Left lung (tissue), 10 donors: ENCODE measurements around the gene DSE. TPM values are rescaled to one million over a fixed set of nuclear protein-coding genes. Genes with fewer than 3 reads are reported as not detected.

Source experiments
- ATAC-seq: fragments of 200-7000 bp; cut with Tn5 transposase; one replicate; pipeline ENCODE4 v1.9.1; 2020; ENCODE audit warnings: moderate library complexity
- DNase-seq, 4 donors: peaks; one replicate each; pipeline ENCODE4 v3.0.0-alpha.2; 2013 to 2020
- H3K27ac ChIP-seq, 2 donors: fragments of 200-600 bp; sonication (generic) in 1 of 2; one replicate each; pipeline versions ENCODE4 v1.5.0 to v1.8.0; 2020 to 2021
- H3K27me3 ChIP-seq, 2 donors: fragments of 200-600 bp; sonication (generic) in 1 of 2; one replicate each; pipeline versions ENCODE4 v1.5.0 to v1.8.0; 2020 to 2021
- H3K36me3 ChIP-seq, 2 donors: fragments of 200-600 bp; sonication (generic) in 1 of 2; one replicate each; pipeline versions ENCODE4 v1.5.0 to v1.8.0; 2020 to 2021
- H3K4me1 ChIP-seq, 2 donors: fragments of 200-600 bp; one replicate each; pipeline ENCODE4 v1.8.0; 2021
- H3K4me3 ChIP-seq, 2 donors: fragments of 200-600 bp; sonication (generic) in 1 of 2; one replicate each; pipeline versions ENCODE4 v1.5.0 to v1.8.0; 2020 to 2021; ENCODE audit warnings: mild to moderate bottlenecking in 1 of 2
- H3K9me3 ChIP-seq, 2 donors: fragments of 200-600 bp; sonication (generic) in 1 of 2; one replicate each; pipeline versions ENCODE4 v1.5.0 to v1.8.0; 2020 to 2021
- intact Hi-C, 2 donors: fragments of 100-400 bp; cut with DNase I; formaldehyde crosslinking; loops; one replicate each; pipeline versions ENCODE4 v1.11.2 to v1.14.2; 2022
- polyA plus RNA-seq, 6 donors: library from polyadenylated mRNA; unstranded; fragments of 120-200 nt; gene quantifications; one replicate each; pipeline ENCODE4 v1.2.1, GENCODE V29; 2013; ENCODE audit not compliant: insufficient read length in 6 of 6
- total RNA-seq, 2 donors: library from RNA; stranded (reverse); fragmentation: NEBNext Ultra II Directional; extraction: Animal tissue kit (Norgen Biotek cat#: 25700); gene quantifications; one replicate each; pipeline ENCODE4 v1.2.1, GENCODE V29; 2021
- TF ChIP-seq, protein P1 (sequence below), 2 donors: fragments of 200-600 bp; sonication (generic) in 1 of 2; IDR thresholded peaks; one replicate each; pipeline versions ENCODE4 v1.5.0 to v1.8.0; 2021; ENCODE audit warnings: antibody characterized with exemption in 2 of 2
- donor health status: DM: no; HTN: yes; CAD: no.
- donor health status: DM: no; HTN: no; CAD: no.

DSE gene
- total and polyA plus RNA-seq, 8 donors: 39.7 to 85.6 (median 51.0) TPM

DNA sequence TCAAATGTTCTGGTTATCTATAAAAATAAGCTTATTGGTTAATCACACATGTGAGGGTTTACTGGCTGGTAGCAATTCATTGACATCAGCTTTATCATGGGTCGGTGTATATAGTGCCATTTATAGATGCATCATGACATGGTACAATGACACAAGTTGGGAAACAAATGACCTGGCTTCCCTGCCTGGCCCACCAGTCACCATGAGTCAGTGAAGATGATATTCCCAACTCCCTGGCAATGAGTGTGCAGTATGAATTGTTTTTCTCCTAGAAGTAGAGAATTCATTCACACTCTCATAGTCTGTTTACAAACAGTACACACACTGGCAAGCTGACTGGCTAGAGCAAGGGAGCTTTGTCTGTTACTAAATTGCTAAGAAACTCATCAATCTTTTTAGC, 53.3 kb downstream of the DSE start:
- intact Hi-C loops: no loop called here
- no peaks in the 10 kb centered on the region for H3K9me3 ChIP-seq
- TF ChIP-seq, protein P1, sequence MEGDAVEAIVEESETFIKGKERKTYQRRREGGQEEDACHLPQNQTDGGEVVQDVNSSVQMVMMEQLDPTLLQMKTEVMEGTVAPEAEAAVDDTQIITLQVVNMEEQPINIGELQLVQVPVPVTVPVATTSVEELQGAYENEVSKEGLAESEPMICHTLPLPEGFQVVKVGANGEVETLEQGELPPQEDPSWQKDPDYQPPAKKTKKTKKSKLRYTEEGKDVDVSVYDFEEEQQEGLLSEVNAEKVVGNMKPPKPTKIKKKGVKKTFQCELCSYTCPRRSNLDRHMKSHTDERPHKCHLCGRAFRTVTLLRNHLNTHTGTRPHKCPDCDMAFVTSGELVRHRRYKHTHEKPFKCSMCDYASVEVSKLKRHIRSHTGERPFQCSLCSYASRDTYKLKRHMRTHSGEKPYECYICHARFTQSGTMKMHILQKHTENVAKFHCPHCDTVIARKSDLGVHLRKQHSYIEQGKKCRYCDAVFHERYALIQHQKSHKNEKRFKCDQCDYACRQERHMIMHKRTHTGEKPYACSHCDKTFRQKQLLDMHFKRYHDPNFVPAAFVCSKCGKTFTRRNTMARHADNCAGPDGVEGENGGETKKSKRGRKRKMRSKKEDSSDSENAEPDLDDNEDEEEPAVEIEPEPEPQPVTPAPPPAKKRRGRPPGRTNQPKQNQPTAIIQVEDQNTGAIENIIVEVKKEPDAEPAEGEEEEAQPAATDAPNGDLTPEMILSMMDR (IDR thresholded peaks at IDR 0.05): no peak
- H3K27ac ChIP-seq: no peak overlapping the region
- H3K4me1 ChIP-seq: peaks cover 0 to 9% of the 10 kb centered on the region in 2 donors
- ATAC-seq (no peak), DNase-seq (no peak)
- H3K36me3 ChIP-seq: peaks cover 0 to 29% of the 10 kb centered on the region in 2 donors
- H3K4me3 ChIP-seq: no peak overlapping the region
- H3K27me3 ChIP-seq: no peaks in the 10 kb centered on the region

DNA sequence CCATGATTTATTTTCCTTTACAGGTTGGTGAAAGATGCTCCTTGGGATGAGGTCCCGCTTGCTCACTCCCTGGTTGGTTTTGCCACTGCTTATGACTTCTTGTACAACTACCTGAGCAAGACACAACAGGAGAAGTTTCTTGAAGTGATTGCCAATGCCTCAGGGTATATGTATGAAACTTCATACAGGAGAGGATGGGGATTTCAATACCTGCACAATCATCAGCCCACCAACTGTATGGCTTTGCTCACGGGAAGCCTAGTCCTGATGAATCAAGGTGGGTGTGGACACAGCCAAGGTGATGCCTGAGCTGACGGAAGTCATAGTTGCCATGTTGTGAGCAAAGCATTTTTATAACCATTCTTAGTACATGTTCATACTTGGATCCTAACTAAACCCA, 55.8 kb downstream of the DSE start:
- no peak for ATAC-seq
- TF ChIP-seq, protein P1 (IDR thresholded peaks at IDR 0.05): no peak
- DNase-seq: no peak
- Histone ChIP-seq H3K9me3 (no peaks in the 10 kb centered on the region), H3K4me3 (no peak overlapping the region), H3K27ac (no peak overlapping the region), H3K27me3 (no peaks in the 10 kb centered on the region), H3K4me1 (peaks cover 0 to 9% of the 10 kb centered on the region in 2 donors), H3K36me3 (peaks cover 0 to 47% of the 10 kb centered on the region in 2 donors)
- intact Hi-C loops: no loop called here

DNA sequence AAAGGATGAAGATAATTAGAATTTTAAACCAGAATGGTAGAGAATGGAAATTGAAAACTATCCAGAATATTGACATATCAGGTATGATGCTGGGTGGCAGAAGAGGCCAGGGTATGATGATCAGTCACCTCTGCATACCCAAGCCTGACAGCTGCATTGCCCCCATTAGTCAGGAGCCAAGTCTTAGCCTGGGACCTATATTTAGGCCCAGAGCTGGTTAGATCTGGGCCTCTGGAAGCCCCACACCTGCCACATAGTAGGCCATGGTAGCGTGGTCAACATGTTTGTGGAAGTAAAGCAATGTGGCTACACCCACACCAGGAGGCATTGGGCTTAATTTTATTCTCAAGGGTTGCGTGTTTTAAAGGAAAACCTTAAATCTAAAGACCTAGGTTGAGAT, 58.4 kb downstream of the DSE start:
- Histone ChIP-seq H3K27me3 (no peaks in the 10 kb centered on the region), H3K36me3 (peaks cover 0 to 65% of the 10 kb centered on the region in 2 donors)

DNA sequence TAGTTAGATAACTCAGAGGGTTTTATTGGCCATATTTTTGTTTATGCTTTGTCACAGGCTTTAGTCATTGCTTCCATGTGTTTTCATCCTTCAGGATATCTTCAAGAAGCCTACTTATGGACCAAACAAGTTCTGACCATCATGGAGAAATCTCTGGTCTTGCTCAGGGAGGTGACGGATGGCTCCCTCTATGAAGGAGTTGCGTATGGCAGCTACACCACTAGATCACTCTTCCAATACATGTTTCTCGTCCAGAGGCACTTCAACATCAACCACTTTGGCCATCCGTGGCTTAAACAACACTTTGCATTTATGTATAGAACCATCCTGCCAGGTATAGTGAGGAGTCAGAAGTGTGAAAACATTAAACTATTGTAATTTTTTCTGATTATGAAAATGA, 60.1 kb downstream of the DSE start:
- TF ChIP-seq, protein P1 (IDR thresholded peaks at IDR 0.05): no peak
- intact Hi-C loops: no loop called here
- Histone ChIP-seq H3K9me3 (no peaks in the 10 kb centered on the region), H3K27me3 (no peaks in the 10 kb centered on the region), H3K4me3 (no peak overlapping the region), H3K36me3 (peaks cover 0 to 82% of the 10 kb centered on the region in 2 donors), H3K27ac (no peak overlapping the region), H3K4me1 (no peaks in the 10 kb centered on the region)
- ATAC-seq (no peak), DNase-seq (no peak)

More for the DNA sequence above, 58.4 kb downstream of the DSE start:
- TF ChIP-seq, protein P1 (IDR thresholded peaks at IDR 0.05): no peak
- H3K4me3 ChIP-seq: no peak overlapping the region
- ATAC-seq (no peak), DNase-seq (no peak)
- H3K4me1 ChIP-seq: peaks cover 0 to 7% of the 10 kb centered on the region in 2 donors
- intact Hi-C loops: no loop called here
- no peaks in the 10 kb centered on the region for H3K9me3 ChIP-seq
- H3K27ac ChIP-seq: no peak overlapping the region

DNA sequence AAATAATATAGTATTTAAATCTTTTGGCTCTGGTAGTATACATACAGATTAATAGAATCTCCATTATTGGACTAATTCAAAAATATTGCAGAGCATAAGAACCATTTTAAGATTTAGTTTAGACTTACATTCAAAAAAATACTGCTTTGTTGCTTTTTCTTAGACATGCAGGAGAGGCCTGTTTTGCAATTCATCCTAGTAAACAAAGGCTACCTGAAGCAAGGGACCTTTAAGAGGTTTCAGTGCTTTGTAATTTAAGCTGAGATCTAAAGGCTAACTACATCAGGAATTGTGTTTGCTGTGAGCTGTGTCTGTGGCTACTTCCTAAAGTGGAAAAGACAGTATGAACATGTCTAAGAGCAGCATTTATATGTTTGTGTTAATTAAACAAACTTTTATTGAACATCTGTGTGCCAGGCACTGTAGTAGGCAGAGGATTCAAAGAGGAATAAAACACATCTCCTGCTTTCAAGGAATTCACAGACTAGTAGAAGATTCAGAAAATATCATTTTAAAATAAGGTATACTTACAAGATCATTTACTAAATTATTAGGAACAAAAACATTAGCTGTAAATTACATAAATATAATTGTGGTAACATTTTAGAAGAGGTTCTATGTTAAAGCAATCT, 61.3 kb downstream of the DSE start:
- H3K27ac ChIP-seq: no peak overlapping the region
- no peaks in the 10 kb centered on the region for H3K9me3 ChIP-seq
- TF ChIP-seq, protein P1 (IDR thresholded peaks at IDR 0.05): no peak
- DNase-seq (no peak), ATAC-seq (no peak)
- no peak overlapping the region for H3K4me3 ChIP-seq
- no peaks in the 10 kb centered on the region for H3K27me3 ChIP-seq
- intact Hi-C loops: no loop called here
- no peaks in the 10 kb centered on the region for H3K4me1 ChIP-seq
- peaks cover 0 to 84% of the 10 kb centered on the region in 2 donors for H3K36me3 ChIP-seq
